Neural progenitor cell (in vitro differentiated cells): ENCODE results near the gene DHRS9. TPM values are rescaled to one million over a fixed set of nuclear protein-coding genes. Genes with fewer than 3 reads are reported as not detected.

Experiments
- DNase-seq: peaks from one replicate; pipeline ENCODE4 v3.0.0-alpha.2; 2016; ENCODE audit warnings: low spot score
- H2AFZ ChIP-seq: fragments of 200-600 bp; sonication (generic); replicated peaks from 2 replicates; pipeline ENCODE4 v1.6.1; 2016; ENCODE audit warnings: antibody characterized with exemption
- H3F3A ChIP-seq: fragments of 200-600 bp; sonication (generic); 2 replicates; pipeline ENCODE4 v1.6.1; 2016; ENCODE audit warnings: antibody characterized with exemption, low read depth
- H3K27ac ChIP-seq: fragments of 200-600 bp; sonication (generic); 2 replicates; pipeline ENCODE4 v1.5.1; 2016; ENCODE audit warnings: mild to moderate bottlenecking
- H3K27me3 ChIP-seq: fragments of 200-600 bp; sonication (generic); 2 replicates; pipeline ENCODE4 v1.6.1; 2016; ENCODE audit warnings: mild to moderate bottlenecking, moderate library complexity
- H3K36me3 ChIP-seq: fragments of 200-600 bp; sonication (generic); 2 replicates; pipeline ENCODE4 v1.5.1; 2016
- H3K4me1 ChIP-seq: fragments of 200-600 bp; sonication (generic); 2 replicates; pipeline ENCODE4 v1.6.1; 2016; ENCODE audit warnings: mixed run types
- H3K4me2 ChIP-seq: fragments of 200-600 bp; sonication (generic); 2 replicates; pipeline ENCODE4 v1.6.1; 2016
- H3K4me3 ChIP-seq: fragments of 200-600 bp; sonication (generic); 2 replicates; pipeline ENCODE4 v1.5.1; 2016
- H3K79me2 ChIP-seq: fragments of 200-600 bp; sonication (generic); 2 replicates; pipeline ENCODE4 v1.6.1; 2016; ENCODE audit warnings: low read depth
- H3K9ac ChIP-seq: fragments of 200-600 bp; sonication (generic); 2 replicates; pipeline ENCODE4 v1.6.1; 2016
- H3K9me3 ChIP-seq: fragments of 200-600 bp; sonication (generic); 2 replicates; pipeline ENCODE4 v1.5.1; 2016; ENCODE audit warnings: low read depth
- H4K20me1 ChIP-seq: fragments of 200-600 bp; sonication (generic); 2 replicates; pipeline ENCODE4 v1.6.1; 2016; ENCODE audit warnings: low read depth
- H3K27ac Mint-ChIP-seq: 3 replicates; pipeline ENCODE4 v1.8.0; 2021; ENCODE audit warnings: mixed read lengths
- H3K27me3 Mint-ChIP-seq: 2 replicates; pipeline ENCODE4 v1.8.0; 2022; ENCODE audit warnings: low read depth, mild to moderate bottlenecking, inconsistent platforms, moderate library complexity, mixed read lengths; ENCODE audit not compliant: insufficient read depth
- H3K36me3 Mint-ChIP-seq: 3 replicates; pipeline ENCODE4 v1.8.0; 2021; ENCODE audit warnings: mixed read lengths
- H3K4me1 Mint-ChIP-seq: 3 replicates; pipeline ENCODE4 v1.8.0; 2021; ENCODE audit warnings: mixed read lengths
- H3K4me3 Mint-ChIP-seq: 3 replicates; pipeline ENCODE4 v1.8.0; 2021; ENCODE audit warnings: mild to moderate bottlenecking, moderate library complexity, mixed read lengths
- H3K9me3 Mint-ChIP-seq: 3 replicates; pipeline ENCODE4 v1.8.0; 2020; ENCODE audit warnings: mixed read lengths
- CTCF ChIP-seq: fragments of 200-600 bp; sonication (generic); IDR thresholded peaks from 2 replicates; pipeline ENCODE4 v1.5.1; 2017; ENCODE audit warnings: antibody characterized with exemption, mild to moderate bottlenecking
- EZH2 ChIP-seq: fragments of 200-600 bp; sonication (generic); IDR thresholded peaks from 2 replicates; pipeline ENCODE4 v1.6.1; 2017; ENCODE audit warnings: antibody characterized with exemption, mild to moderate bottlenecking, moderate library complexity
- EZH2phosphoT487 ChIP-seq: fragments of 200-600 bp; sonication (generic); IDR thresholded peaks from 2 replicates; pipeline ENCODE4 v1.6.1; 2017; ENCODE audit warnings: antibody characterized with exemption
- total RNA-seq: library from RNA; depleted of rRNA; stranded (reverse); fragments of >200 nt; gene quantifications from 2 replicates; pipeline ENCODE4 v1.2.3, GENCODE V29; 2015; ENCODE audit warnings: low replicate concordance

Gene DHRS9
- total RNA-seq, 1 donor from 2014 or later = not detected

GRCh38 chr2:169090133-169090820 is 20.9 kb downstream of the DHRS9 start:
- no peak for DNase-seq
- Mint-ChIP-seq H3K27me3 (peaks cover 2% of the 10 kb centered on the region), H3K4me3 (no peak overlapping the region), H3K9me3 (no peaks in the 10 kb centered on the region), H3K27ac (no peak overlapping the region), H3K4me1 (peaks cover 7% of the 10 kb centered on the region), H3K36me3 (no peaks in the 10 kb centered on the region)
- no peaks in the 10 kb centered on the region for H3K79me2 ChIP-seq
- no peaks in the 10 kb centered on the region for H3K4me1 ChIP-seq
- no peaks in the 10 kb centered on the region for H3F3A ChIP-seq
- no peak overlapping the region for H3K4me2 ChIP-seq
- H3K36me3 ChIP-seq = no peaks in the 10 kb centered on the region
- H3K27ac ChIP-seq = no peak overlapping the region
- H3K4me3 ChIP-seq = no peak overlapping the region
- H3K9me3 ChIP-seq = no peaks in the 10 kb centered on the region
- TF ChIP-seq CTCF (no peak), EZH2phosphoT487 (no peak), EZH2 (no peak)
- no peak overlapping the region for H2AFZ ChIP-seq
- H3K9ac ChIP-seq = no peak overlapping the region
- no peaks in the 10 kb centered on the region for H4K20me1 ChIP-seq
- H3K27me3 ChIP-seq = peaks cover 56% of the 10 kb centered on the region

- H3K4me3 Mint-ChIP-seq = no peak overlapping the region
- H2AFZ ChIP-seq = no peak overlapping the region
These were observed 21.9 kb downstream of the DHRS9 start for GRCh38 chr2:169091256-169091655.

GRCh38 chr2:169091761-169092519 is 22.6 kb downstream of the DHRS9 start:
- no peak overlapping the region for H3K27ac ChIP-seq
- H3K4me2 ChIP-seq = no peak overlapping the region
- H2AFZ ChIP-seq = no peak overlapping the region

More at GRCh38 chr2:169091256-169091655, 21.9 kb downstream of the DHRS9 start:
- TF ChIP-seq EZH2 (no peak), EZH2phosphoT487 (no peak), CTCF (no peak)
- no peaks in the 10 kb centered on the region for H3K9me3 Mint-ChIP-seq
- peaks cover 7% of the 10 kb centered on the region for H3K4me1 Mint-ChIP-seq
- Histone ChIP-seq H3K4me3 (no peak overlapping the region), H3K79me2 (no peaks in the 10 kb centered on the region), H3K4me1 (no peaks in the 10 kb centered on the region), H3K4me2 (no peak overlapping the region), H3K27ac (no peak overlapping the region), H3F3A (no peaks in the 10 kb centered on the region), H3K9me3 (no peaks in the 10 kb centered on the region), H3K27me3 (peaks cover 66% of the 10 kb centered on the region), H4K20me1 (no peaks in the 10 kb centered on the region), H3K9ac (no peak overlapping the region), H3K36me3 (no peaks in the 10 kb centered on the region)
- H3K27me3 Mint-ChIP-seq = peaks cover 2% of the 10 kb centered on the region
- no peak for DNase-seq
- H3K27ac Mint-ChIP-seq = no peak overlapping the region
- no peaks in the 10 kb centered on the region for H3K36me3 Mint-ChIP-seq

More at GRCh38 chr2:169091761-169092519, 22.6 kb downstream of the DHRS9 start:
- Histone ChIP-seq H3K9ac (no peak overlapping the region), H3K27me3 (peaks cover 72% of the 10 kb centered on the region), H3K79me2 (no peaks in the 10 kb centered on the region), H3F3A (no peaks in the 10 kb centered on the region), H3K36me3 (no peaks in the 10 kb centered on the region), H4K20me1 (no peaks in the 10 kb centered on the region), H3K9me3 (no peaks in the 10 kb centered on the region), H3K4me1 (no peaks in the 10 kb centered on the region), H3K4me3 (no peak overlapping the region)
- H3K36me3 Mint-ChIP-seq = no peaks in the 10 kb centered on the region
- H3K4me1 Mint-ChIP-seq = peaks cover 7% of the 10 kb centered on the region
- TF ChIP-seq EZH2 (no peak), EZH2phosphoT487 (no peak), CTCF (no peak)
- H3K4me3 Mint-ChIP-seq = no peak overlapping the region
- H3K9me3 Mint-ChIP-seq = no peaks in the 10 kb centered on the region
- H3K27me3 Mint-ChIP-seq = peaks cover 2% of the 10 kb centered on the region
- H3K27ac Mint-ChIP-seq = no peak overlapping the region
- no peak for DNase-seq
